ENCODE data around the gene TEAD1. TPM values are rescaled to one million over a fixed set of nuclear protein-coding genes. Genes with fewer than 3 reads are reported as not detected.
A peak's percentile ranks its signal among the peaks of the same experiment; 100 is the strongest.

The TEAD1 gene
- total and polyA plus RNA-seq, 7 donors = 3.2 to 200 (median 155) TPM

- TF ChIP-seq EP300 (IDR thresholded peaks at IDR 0.05) (no peak), CTCF (IDR thresholded peaks at IDR 0.05) (no peak)
- no peaks in the 10 kb centered on the region for H3K27me3 ChIP-seq
- peaks cover 0 to 18% (median 7%) of the 10 kb centered on the region in 4 donors for H3K36me3 ChIP-seq
- H3K4me3 ChIP-seq = no peak overlapping the region
- H3K9me3 ChIP-seq = no peaks in the 10 kb centered on the region
- intact Hi-C loops (cut with DNase I) = no loop called here
- peaks cover 0 to 51% (median 48%) of the 10 kb centered on the region in 4 donors for H3K4me1 ChIP-seq
- 81 to 87% methylated on average over 5 of the region's 5 CpGs for WGBS, 2 donors
- peak overlapping the region in 3 of 4 donors; percentile 38 to 52 (median 50) for H3K27ac ChIP-seq
- DNase-seq = no peak
Observed at GRCh38 chr11:12762278-12762677, 88.1 kb downstream of the TEAD1 start.

GRCh38 chr11:12762696-12763324 is 88.6 kb downstream of the TEAD1 start:
- H3K4me3 ChIP-seq = no peak overlapping the region
- intact Hi-C loops (cut with DNase I) = no loop called here
- H3K27ac ChIP-seq = peak overlapping the region in 3 of 4 donors; percentile 38 to 52 (median 50)
- TF ChIP-seq CTCF (IDR thresholded peaks at IDR 0.05) (no peak), EP300 (IDR thresholded peaks at IDR 0.05) (no peak), POLR2AphosphoS5 (IDR thresholded peaks at IDR 0.05) (no peak), POLR2A (IDR thresholded peaks at IDR 0.05) (no peak)
- H3K4me1 ChIP-seq = peaks cover 0 to 54% (median 52%) of the 10 kb centered on the region in 4 donors
- WGBS, 2 donors = 19 to 60% methylated on average over 4 of the region's 4 CpGs
- H3K27me3 ChIP-seq = no peaks in the 10 kb centered on the region
- no peaks in the 10 kb centered on the region for H3K9me3 ChIP-seq
- no peak for DNase-seq
- H3K36me3 ChIP-seq = peaks cover 0 to 18% (median 7%) of the 10 kb centered on the region in 4 donors

DNA sequence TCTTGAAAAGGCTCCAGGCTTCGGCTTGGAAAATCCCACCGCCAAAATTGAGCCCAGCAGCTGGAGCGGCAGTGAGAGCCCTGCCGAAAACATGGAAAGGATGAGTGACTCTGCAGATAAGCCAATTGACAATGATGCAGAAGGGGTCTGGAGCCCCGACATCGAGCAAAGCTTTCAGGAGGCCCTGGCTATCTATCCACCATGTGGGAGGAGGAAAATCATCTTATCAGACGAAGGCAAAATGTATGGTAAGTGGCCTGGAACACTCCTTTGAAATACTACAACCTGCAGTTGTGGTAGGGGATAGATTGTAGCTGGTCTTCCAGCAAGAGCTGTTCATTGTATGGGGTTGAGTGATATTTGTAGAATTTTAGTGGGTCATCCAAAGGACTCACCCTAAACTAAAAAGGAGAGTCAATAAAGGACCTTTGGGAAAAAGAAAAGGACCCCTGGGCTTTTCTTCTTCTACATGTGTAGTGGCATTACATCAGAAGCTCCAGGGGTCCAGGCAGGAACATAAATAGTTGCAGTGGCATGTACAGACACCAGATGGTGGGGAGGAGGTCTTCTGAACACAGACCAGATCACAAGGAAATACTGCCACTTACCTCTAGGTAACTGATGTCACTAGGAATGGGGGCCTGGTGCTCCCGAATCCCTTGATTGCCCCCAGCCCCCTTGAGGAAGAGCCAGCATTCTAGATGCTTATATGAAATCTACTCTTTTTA is 90.1 kb downstream of the TEAD1 start:
- Histone ChIP-seq H3K4me1 (peaks cover 0 to 70% (median 68%) of the 10 kb centered on the region in 4 donors), H3K9me3 (no peaks in the 10 kb centered on the region), H3K27me3 (no peaks in the 10 kb centered on the region), H3K27ac (no peak overlapping the region), H3K4me3 (no peak overlapping the region), H3K36me3 (peaks cover 0 to 18% (median 7%) of the 10 kb centered on the region in 4 donors)
- TF ChIP-seq EP300 (IDR thresholded peaks at IDR 0.05) = no peak
- TF ChIP-seq CTCF (IDR thresholded peaks at IDR 0.05) = no peak
- TF ChIP-seq POLR2A (IDR thresholded peaks at IDR 0.05) = no peak
- TF ChIP-seq POLR2AphosphoS5 (IDR thresholded peaks at IDR 0.05) = no peak
- no peak for DNase-seq
- 83 to 85% methylated on average over 8 of the region's 8 CpGs for WGBS, 2 donors
- intact Hi-C loops (cut with DNase I) = no loop called here

GRCh38 chr11:12765428-12765827 is 91.2 kb downstream of the TEAD1 start:
- H3K4me3 ChIP-seq = no peak overlapping the region
- TF ChIP-seq CTCF (IDR thresholded peaks at IDR 0.05) (no peak), POLR2AphosphoS5 (IDR thresholded peaks at IDR 0.05) (peak in 2 of 4 donors; percentile 25 to 26)
- no peaks in the 10 kb centered on the region for H3K9me3 ChIP-seq
- DNase-seq = no peak
- peaks cover 0 to 80% (median 77%) of the 10 kb centered on the region in 4 donors for H3K4me1 ChIP-seq
- WGBS, 2 donors = 46 to 47% methylated on average over 3 of the region's 3 CpGs
- peak overlapping the region in 2 of 4 donors; percentile 42 to 61 for H3K27ac ChIP-seq
- H3K27me3 ChIP-seq = no peaks in the 10 kb centered on the region
- intact Hi-C loops (cut with DNase I) = no loop called here
- peaks cover 0 to 18% (median 7%) of the 10 kb centered on the region in 4 donors for H3K36me3 ChIP-seq
